IMR-90 (cell line): Measurements from ENCODE around the gene LYRM4. TPM values are rescaled to one million over a fixed set of nuclear protein-coding genes. Genes with fewer than 3 reads are reported as not detected.

Experiments used
- ATAC-seq: fragments of 200-7000 bp; cut with Tn5 transposase; 2 replicates; pipeline ENCODE4 v1.9.1; 2020; ENCODE audit warnings: low read depth, mild to moderate bottlenecking, moderate library complexity
- BruUV-seq: library from RNA; stranded (reverse); fragments of 400-500 nt; replicated peaks from 2 replicates; lab custom pipeline; 2021; lab: Mats Ljungman, UMichigan
- CTCF ChIA-PET: fragments of 300-600 bp; formaldehyde crosslinking; extraction: SDS; loops from one replicate; lab custom pipeline; 2021; ENCODE audit warnings: antibody characterized with exemption; lab: Yijun Ruan, JAX
- POLR2A ChIA-PET: fragments of 300-600 bp; sonication (Branson Sonifier 250); formaldehyde crosslinking; loops from one replicate; lab custom pipeline; 2022; ENCODE audit warnings: antibody characterized with exemption; ENCODE audit not compliant: unreplicated experiment; lab: Charles Lee
- DNase-seq: peaks from one replicate; pipeline ENCODE4 v3.0.0; 2013
- H2AFZ ChIP-seq: replicated peaks from 2 replicates; pipeline ENCODE3; 2013; ENCODE audit warnings: low read length, mild to moderate bottlenecking; ENCODE audit not compliant: poor library complexity
- H2AK5ac ChIP-seq: 2 replicates; pipeline ENCODE4 v1.6.1; 2013; ENCODE audit warnings: low read depth, low read length, inconsistent platforms
- H2AK9ac ChIP-seq: replicated peaks from 2 replicates; pipeline ENCODE3; 2013; ENCODE audit warnings: mild to moderate bottlenecking, low read depth, low read length, moderate library complexity; ENCODE audit not compliant: poor library complexity
- H2BK120ac ChIP-seq: 2 replicates; pipeline ENCODE4 v1.6.1; 2013; ENCODE audit warnings: low read depth, low read length, inconsistent platforms
- H2BK15ac ChIP-seq: 3 replicates; pipeline ENCODE4 v1.6.1; 2013; ENCODE audit warnings: low read depth, low read length, inconsistent platforms
- H2BK20ac ChIP-seq: 2 replicates; pipeline ENCODE4 v1.6.1; 2013; ENCODE audit warnings: low read depth, mild to moderate bottlenecking, inconsistent platforms, low read length, moderate library complexity
- H2BK5ac ChIP-seq: 2 replicates; pipeline ENCODE4 v1.6.1; 2013; ENCODE audit warnings: mild to moderate bottlenecking, low read depth, low read length, inconsistent platforms; ENCODE audit not compliant: poor library complexity, severe bottlenecking
- H3K14ac ChIP-seq: replicated peaks from 2 replicates; pipeline ENCODE4 v1.6.1; 2013; ENCODE audit warnings: low read depth, low read length, inconsistent platforms
- H3K18ac ChIP-seq: 2 replicates; pipeline ENCODE4 v1.6.1; 2013; ENCODE audit warnings: low read depth, low read length, control low read depth
- H3K23ac ChIP-seq: 2 replicates; pipeline ENCODE4 v1.6.1; 2013; ENCODE audit warnings: low read depth, low read length, inconsistent platforms
- H3K27ac ChIP-seq: 2 replicates; pipeline ENCODE4 v1.5.1; 2013; ENCODE audit warnings: mild to moderate bottlenecking, control low read depth, low read length; ENCODE audit not compliant: insufficient read depth
- H3K27me3 ChIP-seq: 2 replicates; pipeline ENCODE4 v1.6.1; 2013; ENCODE audit warnings: low read length; ENCODE audit not compliant: control insufficient read depth, insufficient read depth
- H3K36me3 ChIP-seq: 2 replicates; pipeline ENCODE4 v1.6.1; 2013; ENCODE audit warnings: low read length, mixed read lengths; ENCODE audit not compliant: control insufficient read depth, insufficient read depth
- H3K4ac ChIP-seq: 2 replicates; pipeline ENCODE4 v1.6.1; 2013; ENCODE audit warnings: low read depth, low read length, inconsistent platforms
- H3K4me1 ChIP-seq: 2 replicates; pipeline ENCODE4 v1.6.1; 2013; ENCODE audit warnings: low read length, mixed read lengths; ENCODE audit not compliant: control insufficient read depth, insufficient read depth
- H3K4me2 ChIP-seq: 2 replicates; pipeline ENCODE4 v1.6.1; 2013; ENCODE audit warnings: low read depth, mild to moderate bottlenecking, control low read depth, low read length, moderate library complexity
- H3K4me3 ChIP-seq: 2 replicates; pipeline ENCODE4 v1.5.1; 2013; ENCODE audit warnings: low read depth, mild to moderate bottlenecking, control low read depth, low read length, moderate library complexity; ENCODE audit not compliant: insufficient read depth
- H3K56ac ChIP-seq: 2 replicates; pipeline ENCODE4 v1.6.1; 2013; ENCODE audit warnings: low read length, inconsistent platforms; ENCODE audit not compliant: insufficient read depth; ENCODE audit errors: extremely low read depth
- H3K79me1 ChIP-seq, 2 experiments: 2 replicates each; pipeline ENCODE4 v1.6.1; 2013; ENCODE audit warnings: low read length in 2 of 2, inconsistent platforms in 1 of 2, low read depth in 1 of 2
- H3K9ac ChIP-seq: 2 replicates; pipeline ENCODE4 v1.6.1; 2013; ENCODE audit warnings: low read depth, low read length, control low read depth
- H3K9me1 ChIP-seq: 2 replicates; pipeline ENCODE4 v1.6.1; 2013; ENCODE audit warnings: low read length, inconsistent platforms; ENCODE audit not compliant: insufficient read depth
- H3K9me3 ChIP-seq: 2 replicates; pipeline ENCODE4 v1.6.1; 2013; ENCODE audit warnings: low read length; ENCODE audit not compliant: control insufficient read depth, insufficient read depth
- H4K20me1 ChIP-seq: 2 replicates; pipeline ENCODE4 v1.6.1; 2013; ENCODE audit warnings: low read length, inconsistent platforms; ENCODE audit not compliant: insufficient read depth
- H4K5ac ChIP-seq: 2 replicates; pipeline ENCODE4 v1.6.1; 2013; ENCODE audit warnings: mild to moderate bottlenecking, low read depth, low read length, control low read depth
- H4K8ac ChIP-seq, 2 experiments: 2 replicates each; pipeline ENCODE4 v1.6.1; 2013; ENCODE audit warnings: low read depth in 2 of 2, low read length in 2 of 2, control low read depth in 1 of 2, inconsistent platforms in 1 of 2
- H4K91ac ChIP-seq: 2 replicates; pipeline ENCODE4 v1.6.1; 2013; ENCODE audit warnings: low read depth, low read length, inconsistent platforms; ENCODE audit not compliant: insufficient read depth
- BHLHE40 ChIP-seq: fragments of 150-350 bp; IDR thresholded peaks from 2 replicates; pipeline ENCODE4 v1.6.1; 2016; ENCODE audit warnings: mild to moderate bottlenecking, low read depth, low read length
- CEBPB ChIP-seq: IDR thresholded peaks from 2 replicates; pipeline ENCODE4 v1.6.1; 2012; ENCODE audit warnings: low read depth, low read length, improper control_type of control experiment
- CHD1 ChIP-seq: IDR thresholded peaks from 2 replicates; pipeline ENCODE4 v1.6.1; 2012; ENCODE audit warnings: low read depth, low read length, improper control_type of control experiment
- ELK1 ChIP-seq: fragments of 150-350 bp; IDR thresholded peaks from 2 replicates; pipeline ENCODE4 v1.6.1; 2016; ENCODE audit warnings: low read depth, mild to moderate bottlenecking, low read length, moderate library complexity, borderline replicate concordance
- FOS ChIP-seq: fragments of 150-350 bp; IDR thresholded peaks from 2 replicates; pipeline ENCODE4 v1.6.1; 2016; ENCODE audit warnings: low read depth, low read length
- MAFK ChIP-seq: IDR thresholded peaks from 2 replicates; pipeline ENCODE4 v1.6.1; 2012; ENCODE audit warnings: low read depth, low read length, improper control_type of control experiment
- MAZ ChIP-seq: IDR thresholded peaks from 2 replicates; pipeline ENCODE4 v1.6.1; 2012; ENCODE audit warnings: low read depth, mild to moderate bottlenecking, low read length, improper control_type of control experiment, moderate library complexity, borderline replicate concordance
- MXI1 ChIP-seq: IDR thresholded peaks from 2 replicates; pipeline ENCODE4 v1.6.1; 2012; ENCODE audit warnings: low read depth, mild to moderate bottlenecking, low read length, moderate library complexity, borderline replicate concordance
- NFE2L2 ChIP-seq: fragments of 150-350 bp; IDR thresholded peaks from 2 replicates; pipeline ENCODE4 v1.6.1; 2016; ENCODE audit warnings: low read depth, mild to moderate bottlenecking, low read length
- POLR2A ChIP-seq: IDR thresholded peaks from 2 replicates; pipeline ENCODE4 v1.6.1; 2012; ENCODE audit warnings: mild to moderate bottlenecking, low read depth, low read length
- RAD21 ChIP-seq: IDR thresholded peaks from 2 replicates; pipeline ENCODE4 v1.6.1; 2012; ENCODE audit warnings: low read length, improper control_type of control experiment
- RCOR1 ChIP-seq: IDR thresholded peaks from 2 replicates; pipeline ENCODE4 v1.6.1; 2012; ENCODE audit warnings: mild to moderate bottlenecking, low read length, improper control_type of control experiment; ENCODE audit not compliant: insufficient replicate concordance
- RFX5 ChIP-seq: IDR thresholded peaks from 2 replicates; pipeline ENCODE4 v1.8.0; 2012; ENCODE audit warnings: low read depth, mild to moderate bottlenecking, low read length, moderate library complexity
- SMC3 ChIP-seq: fragments of 150-350 bp; IDR thresholded peaks from 2 replicates; pipeline ENCODE4 v1.6.1; 2016; ENCODE audit warnings: low read depth, mild to moderate bottlenecking, antibody characterized with exemption, low read length, moderate library complexity
- WGBS, 2 experiments: methylation state at CpG; one replicate each; pipeline versions ENCODE4 v1.1.5 to v1.1.7; 2013; ENCODE audit warnings: missing lambda C conversion rate in 2 of 2; ENCODE audit not compliant: insufficient read length in 1 of 2; ENCODE audit errors: extremely low coverage in 2 of 2; 5-methylcytosine and 5-hydroxymethylcytosine counted together
- dilution Hi-C: fragments of 300-500 bp; cut with HindIII; formaldehyde crosslinking; loops from one replicate; pipeline ENCODE4 v1.14.3; 2018; ENCODE audit warnings: low sequenced_read_pairs; ENCODE audit not compliant: unreplicated experiment
- in situ Hi-C: fragments of 300-500 bp; cut with MboI; formaldehyde crosslinking; loops from 3 replicates; pipeline ENCODE4 v1.14.3; 2019; ENCODE audit warnings: low sequenced_read_pairs, inconsistent platforms, mixed read lengths
- intact Hi-C: fragments of 100-400 bp; cut with micrococcal nuclease; formaldehyde crosslinking; loops from 2 replicates; pipeline ENCODE4 v1.10.0; 2022
- polyA plus RNA-seq, 3 experiments: library from polyadenylated mRNA; depleted of rRNA; stranded (reverse); fragments of >200 nt; gene quantifications; 2 replicates each; pipeline ENCODE4 v1.2.3, GENCODE V29; 2012; ENCODE audit warnings: low replicate concordance in 1 of 3
- total RNA-seq: library from RNA; depleted of rRNA; stranded (reverse); fragments of >200 nt; gene quantifications from 2 replicates; pipeline ENCODE4 v1.2.3, GENCODE V29; 2012
- TF ChIP-seq, protein P1 (sequence below): fragments of 150-350 bp; IDR thresholded peaks from 2 replicates; pipeline ENCODE4 v1.6.1; 2017; ENCODE audit warnings: mild to moderate bottlenecking, antibody characterized with exemption, low read length, low read depth
- TF ChIP-seq, protein P2 (sequence below): conservative IDR thresholded peaks from 2 replicates; pipeline ENCODE4 v1.5.1; 2012; ENCODE audit warnings: mild to moderate bottlenecking, low read depth, low read length, improper control_type of control experiment

Gene LYRM4
- total and polyA plus RNA-seq, 2 of the 4 experiments (the other 2 are of a cell fraction): 11.5 to 26.6 TPM

DNA sequence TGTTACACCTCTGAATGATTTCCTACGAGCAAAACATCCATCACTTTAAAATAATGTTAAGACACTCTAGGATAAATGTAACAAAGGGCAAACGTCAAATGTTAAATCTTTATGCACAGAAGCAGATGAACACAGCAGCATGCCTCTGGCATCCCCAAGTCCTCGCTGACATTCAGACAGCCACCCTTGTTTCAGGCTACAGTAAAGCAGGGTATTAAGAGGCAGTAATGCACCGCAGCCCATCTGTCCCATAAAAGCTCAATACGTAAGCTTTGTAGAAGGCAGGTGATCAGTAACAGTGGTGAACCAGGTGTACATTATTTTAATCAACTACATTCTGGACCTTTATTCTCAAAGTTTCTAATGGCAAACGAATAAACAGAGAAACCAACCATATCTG, 110.9 kb downstream of the LYRM4 start:
- POLR2A ChIA-PET: no interaction called here
- WGBS, 2 experiments: 100% methylated on average over 2 of the region's 6 CpGs; no CpG with 5 or more reads in 1 of the 2 experiments
- no peak overlapping the region for H3K27ac ChIP-seq

More for the DNA sequence above, 110.9 kb downstream of the LYRM4 start:
- Histone ChIP-seq H3K14ac (no peak overlapping the region), H3K79me1 (peaks cover 0 to 3% of the 10 kb centered on the region in 2 experiments; a peak in 2 of 4 replicates), H4K8ac (no peak overlapping the region), H2BK15ac (no peak overlapping the region), H2AK9ac (no peak overlapping the region), H3K23ac (no peak overlapping the region), H3K4me3 (no peak overlapping the region), H3K18ac (no peak overlapping the region), H3K9ac (no peak overlapping the region), H4K5ac (no peak overlapping the region), H3K4ac (no peak overlapping the region), H3K9me3 (no peaks in the 10 kb centered on the region), H2BK120ac (no peak overlapping the region), H2AFZ (no peak overlapping the region), H3K4me1 (peaks cover 4% of the 10 kb centered on the region; the same call in 1 of the 2 replicates), H3K27me3 (no peaks in the 10 kb centered on the region), H2BK5ac (no peak overlapping the region), H3K56ac (no peak overlapping the region), H2AK5ac (no peak overlapping the region), H3K9me1 (no peaks in the 10 kb centered on the region; the same call in 1 of the 2 replicates), H2BK20ac (no peak overlapping the region), H4K20me1 (no peaks in the 10 kb centered on the region), H4K91ac (no peak overlapping the region), H3K36me3 (no peaks in the 10 kb centered on the region), H3K4me2 (no peak overlapping the region)
- intact Hi-C loops: no loop called here
- dilution Hi-C loops: no loop called here
- DNase-seq (no peak), ATAC-seq (no peak)
- no TSS peak for BruUV-seq
- in situ Hi-C loops: loop anchor here (10.0 kb wide), 1 partner anchor 1395 kb away; no protein-coding TSS in a partner anchor
- CTCF ChIA-PET: interaction anchor here (0.6 kb wide), 1 partner anchor 144 kb away, joined by 5 read pairs; no protein-coding TSS in a partner anchor
- no peak for TF ChIP-seq RCOR1
- no peak for TF ChIP-seq CEBPB
- TF ChIP-seq POLR2A: no peak
- TF ChIP-seq SMC3: no peak
- TF ChIP-seq, protein P1, sequence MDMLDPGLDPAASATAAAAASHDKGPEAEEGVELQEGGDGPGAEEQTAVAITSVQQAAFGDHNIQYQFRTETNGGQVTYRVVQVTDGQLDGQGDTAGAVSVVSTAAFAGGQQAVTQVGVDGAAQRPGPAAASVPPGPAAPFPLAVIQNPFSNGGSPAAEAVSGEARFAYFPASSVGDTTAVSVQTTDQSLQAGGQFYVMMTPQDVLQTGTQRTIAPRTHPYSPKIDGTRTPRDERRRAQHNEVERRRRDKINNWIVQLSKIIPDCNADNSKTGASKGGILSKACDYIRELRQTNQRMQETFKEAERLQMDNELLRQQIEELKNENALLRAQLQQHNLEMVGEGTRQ: no peak
- no peak for TF ChIP-seq RFX5
- no peak for TF ChIP-seq MAFK
- TF ChIP-seq BHLHE40: no peak
- TF ChIP-seq, protein P2, sequence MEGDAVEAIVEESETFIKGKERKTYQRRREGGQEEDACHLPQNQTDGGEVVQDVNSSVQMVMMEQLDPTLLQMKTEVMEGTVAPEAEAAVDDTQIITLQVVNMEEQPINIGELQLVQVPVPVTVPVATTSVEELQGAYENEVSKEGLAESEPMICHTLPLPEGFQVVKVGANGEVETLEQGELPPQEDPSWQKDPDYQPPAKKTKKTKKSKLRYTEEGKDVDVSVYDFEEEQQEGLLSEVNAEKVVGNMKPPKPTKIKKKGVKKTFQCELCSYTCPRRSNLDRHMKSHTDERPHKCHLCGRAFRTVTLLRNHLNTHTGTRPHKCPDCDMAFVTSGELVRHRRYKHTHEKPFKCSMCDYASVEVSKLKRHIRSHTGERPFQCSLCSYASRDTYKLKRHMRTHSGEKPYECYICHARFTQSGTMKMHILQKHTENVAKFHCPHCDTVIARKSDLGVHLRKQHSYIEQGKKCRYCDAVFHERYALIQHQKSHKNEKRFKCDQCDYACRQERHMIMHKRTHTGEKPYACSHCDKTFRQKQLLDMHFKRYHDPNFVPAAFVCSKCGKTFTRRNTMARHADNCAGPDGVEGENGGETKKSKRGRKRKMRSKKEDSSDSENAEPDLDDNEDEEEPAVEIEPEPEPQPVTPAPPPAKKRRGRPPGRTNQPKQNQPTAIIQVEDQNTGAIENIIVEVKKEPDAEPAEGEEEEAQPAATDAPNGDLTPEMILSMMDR: no peak
- no peak for TF ChIP-seq CHD1
- TF ChIP-seq RAD21: no peak
- no peak for TF ChIP-seq MAZ
- TF ChIP-seq MXI1: no peak
- no peak for TF ChIP-seq ELK1
- no peak for TF ChIP-seq NFE2L2
- TF ChIP-seq FOS: no peak
